B cell (primary cell): ENCODE measurements around the gene GINS2. TPM values are rescaled to one million over a fixed set of nuclear protein-coding genes. Genes with fewer than 3 reads are reported as not detected.

Experiments used
- ATAC-seq: fragments of 200-7000 bp; cut with Tn5 transposase; one replicate; pipeline ENCODE4 v1.10.0; 2021; ENCODE audit warnings: low read depth, mild to moderate bottlenecking, moderate number of reproducible peaks, moderate library complexity
- CTCF ChIA-PET: fragments of 350-600 bp; sonication (Branson Sonifier 250); formaldehyde crosslinking; loops from one replicate; lab custom pipeline; 2021; ENCODE audit warnings: antibody characterized with exemption, inconsistent platforms; lab: Charles Lee
- POLR2A ChIA-PET: fragments of 350-600 bp; sonication (Branson Sonifier 250); formaldehyde crosslinking; loops from one replicate; lab custom pipeline; 2021; ENCODE audit warnings: antibody characterized with exemption; lab: Charles Lee
- DNase-seq: peaks from one replicate; pipeline ENCODE4 v3.0.0; 2013
- H2AFZ ChIP-seq: 2 replicates; pipeline ENCODE4 v1.6.1; 2012; ENCODE audit warnings: mild to moderate bottlenecking, low read depth, low read length; ENCODE audit not compliant: insufficient read depth, poor library complexity, severe bottlenecking
- H3K27ac ChIP-seq, 2 donors: 1 replicate in 1 of 2; 2 replicates in 1 of 2; pipeline ENCODE4 v1.5.1; 2012 to 2013; ENCODE audit warnings: low read length in 2 of 2, mild to moderate bottlenecking in 2 of 2, moderate library complexity in 1 of 2
- H3K27me3 ChIP-seq, 4 experiments: fragments of 200-600 bp in 1 of 4; sonication (generic) in 1 of 4; replicated peaks in 1 of 4; 1 replicate in 2 of 4; 2 replicates in 2 of 4; pipeline versions ENCODE4 v1.6.1 to v1.7.0; 2013 to 2016; ENCODE audit warnings: low read length in 3 of 4, mild to moderate bottlenecking in 2 of 4, mixed read lengths in 1 of 4, moderate library complexity in 1 of 4; ENCODE audit not compliant: insufficient read depth in 4 of 4, control insufficient read depth in 3 of 4; ENCODE audit errors: control extremely low read depth in 1 of 4
- H3K36me3 ChIP-seq, 2 experiments: replicated peaks in 1 of 2; 1 replicate in 1 of 2; 2 replicates in 1 of 2; pipeline versions ENCODE4 v1.6.1 to v1.7.1; 2013; ENCODE audit warnings: low read length in 1 of 2; ENCODE audit not compliant: insufficient read depth in 2 of 2, control insufficient read depth in 1 of 2; ENCODE audit errors: control extremely low read depth in 1 of 2, extremely low read depth in 1 of 2
- H3K4me1 ChIP-seq, 2 donors: fragments of 200-600 bp in 1 of 2; sonication (generic) in 1 of 2; 1 replicate in 1 of 2; 2 replicates in 1 of 2; pipeline versions ENCODE4 v1.5.1 to v1.6.1; 2013 to 2017; ENCODE audit warnings: low read length in 2 of 2; ENCODE audit not compliant: control insufficient read depth in 2 of 2, insufficient read depth in 2 of 2
- H3K4me2 ChIP-seq: replicated peaks from 2 replicates; pipeline ENCODE3; 2012; ENCODE audit warnings: mild to moderate bottlenecking, low read depth, low read length; ENCODE audit not compliant: poor library complexity, severe bottlenecking
- H3K4me3 ChIP-seq, 5 experiments: fragments of 200-600 bp in 1 of 5; sonication (generic) in 1 of 5; 1 replicate in 3 of 5; 2 replicates in 2 of 5; pipeline versions ENCODE4 v1.5.1 to v1.7.0; 2011 to 2016; ENCODE audit warnings: low read length in 4 of 5, mild to moderate bottlenecking in 4 of 5, low read depth in 2 of 5, control low read depth in 1 of 5, moderate library complexity in 1 of 5; ENCODE audit not compliant: insufficient read depth in 1 of 5; ENCODE audit errors: control extremely low read depth in 1 of 5, extremely low read depth in 1 of 5
- H3K79me2 ChIP-seq: fragments of 200-600 bp; sonication (generic); one replicate; pipeline ENCODE4 v1.6.0; 2016; ENCODE audit warnings: low read length; ENCODE audit not compliant: control insufficient read depth, insufficient read depth
- H3K9ac ChIP-seq: fragments of 200-600 bp; sonication (generic); 2 replicates; pipeline ENCODE4 v1.6.1; 2017; ENCODE audit warnings: mild to moderate bottlenecking, low read length, moderate library complexity
- H3K9me3 ChIP-seq, 3 donors: one replicate each; pipeline versions ENCODE4 v1.6.1 to v1.7.1; 2013; ENCODE audit warnings: low read length in 2 of 3; ENCODE audit not compliant: control insufficient read depth in 2 of 3, insufficient read depth in 1 of 3; ENCODE audit errors: control extremely low read depth in 1 of 3
- H4K20me1 ChIP-seq: 2 replicates; pipeline ENCODE4 v1.6.0; 2012; ENCODE audit warnings: mild to moderate bottlenecking, low read length; ENCODE audit not compliant: insufficient read depth, control insufficient read depth, poor library complexity, severe bottlenecking
- H3K27ac Mint-ChIP-seq: one replicate; pipeline ENCODE4 v1.8.0; 2021; ENCODE audit warnings: mixed read lengths
- H3K27me3 Mint-ChIP-seq: one replicate; pipeline ENCODE4 v1.8.0; 2021; ENCODE audit warnings: mixed read lengths
- H3K4me1 Mint-ChIP-seq: one replicate; pipeline ENCODE4 v1.8.0; 2021; ENCODE audit warnings: mixed read lengths
- H3K4me3 Mint-ChIP-seq: one replicate; pipeline ENCODE4 v1.8.0; 2021; ENCODE audit warnings: mixed read lengths
- H3K9me3 Mint-ChIP-seq: one replicate; pipeline ENCODE4 v1.8.0; 2022; ENCODE audit warnings: mixed read lengths; ENCODE audit not compliant: insufficient read depth
- EZH2 ChIP-seq: IDR thresholded peaks from 2 replicates; pipeline ENCODE4 v1.6.1; 2012; ENCODE audit warnings: borderline replicate concordance, low read depth, mild to moderate bottlenecking, moderate library complexity, low read length; ENCODE audit not compliant: insufficient read depth, poor library complexity, severe bottlenecking
- WGBS: methylation state at CpG from one replicate; pipeline ENCODE4 v1.1.5; 2013; ENCODE audit warnings: missing lambda C conversion rate; ENCODE audit not compliant: insufficient coverage; 5-methylcytosine and 5-hydroxymethylcytosine counted together
- intact Hi-C: fragments of 100-400 bp; cut with micrococcal nuclease; formaldehyde crosslinking; loops from one replicate; pipeline ENCODE4 v1.10.0; 2022
- polyA plus RNA-seq: library from polyadenylated mRNA; depleted of rRNA; stranded (reverse); fragments of >200 nt; gene quantifications from 2 replicates; pipeline ENCODE4 v1.2.3, GENCODE V29; 2012
- total RNA-seq, 2 donors: library from RNA; stranded (reverse); fragments of 120-200 nt in 1 of 2; gene quantifications; 1 replicate in 1 of 2; 2 replicates in 1 of 2; pipeline versions ENCODE4 v1.2.3 to v1.2.4, GENCODE V29; 2013 to 2022
- TF ChIP-seq, protein P1 (sequence below): fragments of 200-600 bp; IDR thresholded peaks from one replicate; pipeline ENCODE4 v1.8.0; 2022; ENCODE audit warnings: antibody characterized with exemption, mild to moderate bottlenecking

The GINS2 gene
- total and polyA plus RNA-seq, 2 donors (not counting 1 experiment from before 2014, with no cell fraction given): 0.52 to 4.2 TPM

- 93% methylated on average over 18 of the region's 18 CpGs for WGBS
- no peaks in the 10 kb centered on the region for H3K27me3 Mint-ChIP-seq
- no peak for DNase-seq
- Histone ChIP-seq H3K4me3 (no peak overlapping the region), H3K27ac (no peak overlapping the region), H3K9ac (no peak overlapping the region), H3K4me1 (no peaks in the 10 kb centered on the region), H3K27me3 (no peaks in the 10 kb centered on the region), H3K4me2 (no peak overlapping the region), H3K36me3 (peaks cover 5 to 86% of the 10 kb centered on the region in 2 experiments), H3K79me2 (peaks cover 20% of the 10 kb centered on the region), H2AFZ (no peak overlapping the region), H4K20me1 (peaks cover 85% of the 10 kb centered on the region), H3K9me3 (no peaks in the 10 kb centered on the region)
- peaks cover 4% of the 10 kb centered on the region for H3K4me1 Mint-ChIP-seq
- ChIA-PET POLR2A (no interaction called here), CTCF (interaction anchor here (0.6 to 6.7 kb wide), 24 partner anchors 10 to 363 kb away, joined by 3 to 58 read pairs (median 4); partner anchors contain the start of gene GSE1)
- intact Hi-C loops: loop anchor here (1.0 kb wide), 2 partner anchors 60 to 101 kb away; no protein-coding TSS in a partner anchor
- ATAC-seq: no peak
- no peak for TF ChIP-seq EZH2
- TF ChIP-seq, protein P1, sequence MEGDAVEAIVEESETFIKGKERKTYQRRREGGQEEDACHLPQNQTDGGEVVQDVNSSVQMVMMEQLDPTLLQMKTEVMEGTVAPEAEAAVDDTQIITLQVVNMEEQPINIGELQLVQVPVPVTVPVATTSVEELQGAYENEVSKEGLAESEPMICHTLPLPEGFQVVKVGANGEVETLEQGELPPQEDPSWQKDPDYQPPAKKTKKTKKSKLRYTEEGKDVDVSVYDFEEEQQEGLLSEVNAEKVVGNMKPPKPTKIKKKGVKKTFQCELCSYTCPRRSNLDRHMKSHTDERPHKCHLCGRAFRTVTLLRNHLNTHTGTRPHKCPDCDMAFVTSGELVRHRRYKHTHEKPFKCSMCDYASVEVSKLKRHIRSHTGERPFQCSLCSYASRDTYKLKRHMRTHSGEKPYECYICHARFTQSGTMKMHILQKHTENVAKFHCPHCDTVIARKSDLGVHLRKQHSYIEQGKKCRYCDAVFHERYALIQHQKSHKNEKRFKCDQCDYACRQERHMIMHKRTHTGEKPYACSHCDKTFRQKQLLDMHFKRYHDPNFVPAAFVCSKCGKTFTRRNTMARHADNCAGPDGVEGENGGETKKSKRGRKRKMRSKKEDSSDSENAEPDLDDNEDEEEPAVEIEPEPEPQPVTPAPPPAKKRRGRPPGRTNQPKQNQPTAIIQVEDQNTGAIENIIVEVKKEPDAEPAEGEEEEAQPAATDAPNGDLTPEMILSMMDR: no peak
- no peak overlapping the region for H3K4me3 Mint-ChIP-seq
- H3K27ac Mint-ChIP-seq: no peak overlapping the region
- H3K9me3 Mint-ChIP-seq: no peaks in the 10 kb centered on the region
Observed at GRCh38 chr16:85658504-85659326, 30.0 kb downstream of the GINS2 start.

- no peaks in the 10 kb centered on the region for H3K4me1 ChIP-seq
- H2AFZ ChIP-seq: no peak overlapping the region
- CTCF ChIA-PET: interaction anchor here (0.6 to 6.7 kb wide), 12 partner anchors 17 to 411 kb away, joined by 3 to 58 read pairs (median 4); partner anchors contain the start of gene GSE1
- peaks cover 5 to 81% of the 10 kb centered on the region in 2 experiments for H3K36me3 ChIP-seq
- no peak overlapping the region for H3K4me2 ChIP-seq
- Mint-ChIP-seq H3K4me1 (peaks cover 4% of the 10 kb centered on the region), H3K4me3 (no peak overlapping the region), H3K27ac (no peak overlapping the region), H3K27me3 (no peaks in the 10 kb centered on the region), H3K9me3 (no peaks in the 10 kb centered on the region)
- H3K4me3 ChIP-seq: no peak overlapping the region
- POLR2A ChIA-PET: no interaction called here
- H4K20me1 ChIP-seq: peaks cover 91% of the 10 kb centered on the region
- no peak for DNase-seq
- H3K27ac ChIP-seq: no peak overlapping the region
- 91% methylated on average over 3 of the region's 3 CpGs for WGBS
- H3K27me3 ChIP-seq: no peaks in the 10 kb centered on the region
- no peaks in the 10 kb centered on the region for H3K9me3 ChIP-seq
- TF ChIP-seq, protein P1: no peak
- no peak for TF ChIP-seq EZH2
- intact Hi-C loops: no loop called here
- no peak overlapping the region for H3K9ac ChIP-seq
- ATAC-seq: no peak
- peaks cover 24% of the 10 kb centered on the region for H3K79me2 ChIP-seq
Observed at GRCh38 chr16:85657996-85658395, 30.8 kb downstream of the GINS2 start.
